HG02588 (cell line): ENCODE data around the gene PDCD11.
A peak's percentile ranks its signal among the peaks of the same experiment; 100 is the strongest.

Source experiments
- ATAC-seq: cut with Tn5 transposase; IDR thresholded peaks from one replicate; pipeline ENCODE4 v1.9.1; 2021; ENCODE audit warnings: mild to moderate bottlenecking, moderate library complexity; ENCODE audit not compliant: unreplicated experiment

PDCD11 gene

DNA sequence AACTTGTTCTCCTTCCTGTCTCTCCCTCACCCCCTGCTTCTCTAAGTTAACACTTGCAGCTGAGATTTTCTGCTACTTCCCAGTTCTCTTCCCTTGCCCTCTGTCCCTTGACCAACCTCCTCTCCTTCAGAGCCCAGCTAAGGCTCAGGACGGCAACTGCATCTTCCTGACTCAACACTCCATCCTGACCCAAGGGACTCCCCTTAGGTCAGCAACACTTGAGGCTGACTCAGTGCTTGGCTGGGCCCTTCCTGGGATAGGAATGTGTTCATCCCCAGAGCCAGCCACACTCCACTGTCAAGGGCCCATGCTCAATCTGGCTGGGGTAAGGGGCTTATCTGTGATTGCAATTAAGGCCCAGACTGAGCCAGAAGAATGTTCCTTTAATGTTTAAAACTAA is 52.3 kb downstream of the PDCD11 start:
- ATAC-seq: no peak

- no peak for ATAC-seq
These were observed 53.0 kb downstream of the PDCD11 start for GRCh38 chr10:103449208-103450144.

GRCh38 chr10:103450201-103450695 is 53.8 kb downstream of the PDCD11 start:
- ATAC-seq: no peak

GRCh38 chr10:103451091-103451813 is 54.8 kb downstream of the PDCD11 start:
- ATAC-seq: no peak

- ATAC-seq: peak; percentile 65
These were observed 55.5 kb downstream of the PDCD11 start, which contains the start of gene CALHM2 for GRCh38 chr10:103451831-103452505. Gene CALHM2, minus strand, starts transcription at chr10:103452370. Its CDS starts 2,429 bp downstream, at chr10:103449941.

DNA sequence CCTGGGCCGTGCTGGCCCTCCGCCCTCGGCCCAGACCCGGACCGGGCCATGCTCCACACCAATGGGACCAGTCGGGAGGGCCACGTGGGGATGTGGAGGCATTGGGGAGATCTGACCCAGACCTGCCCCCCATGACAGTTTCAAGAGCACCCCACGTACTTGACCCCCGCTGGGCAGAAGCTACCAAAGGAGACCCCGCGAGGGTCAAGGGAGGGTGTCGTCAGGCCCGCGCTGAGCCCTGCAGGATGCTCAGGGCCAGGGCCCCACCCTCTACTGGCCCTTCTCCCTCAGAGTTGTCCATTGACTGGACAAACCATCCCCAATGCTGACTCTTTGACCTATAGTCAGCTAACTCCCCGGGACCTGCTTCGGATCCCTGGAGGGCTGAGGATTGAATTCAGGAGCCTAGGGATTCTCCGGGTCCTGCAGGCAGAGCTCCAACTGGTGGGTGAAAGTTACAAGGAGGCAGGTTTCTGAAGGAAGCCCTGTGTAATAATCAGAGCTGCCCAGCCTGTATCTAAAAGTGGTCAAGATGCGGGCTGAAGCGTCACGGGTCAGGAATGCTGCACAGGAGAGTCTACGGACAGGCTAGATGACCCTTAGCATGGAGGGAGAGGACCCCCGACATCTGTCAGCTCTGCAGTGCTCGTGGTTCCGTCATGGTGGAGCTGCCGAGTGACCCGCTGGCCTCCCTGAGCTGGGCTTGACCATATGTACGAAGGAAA is 56.2 kb downstream of the PDCD11 start:
- ATAC-seq: no peak

DNA sequence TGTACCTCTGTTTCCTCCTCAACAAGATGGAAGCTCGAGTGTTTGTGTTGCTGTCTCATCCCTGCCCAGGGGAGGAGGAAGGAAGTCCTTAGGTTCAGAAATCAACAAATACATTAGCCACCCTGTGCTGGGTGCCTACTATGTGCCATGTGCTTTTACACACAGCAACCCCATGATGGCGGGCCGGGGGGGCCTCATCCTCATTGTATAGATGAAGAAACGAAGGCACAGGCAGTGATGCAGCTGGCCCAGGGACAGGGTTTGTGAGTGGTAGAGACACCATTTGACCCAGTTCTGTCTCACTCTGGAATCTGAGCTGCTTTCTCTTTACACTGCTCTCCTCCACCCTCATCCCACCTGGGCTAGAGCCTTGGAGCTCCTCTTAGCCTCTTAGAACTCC is 57.6 kb downstream of the PDCD11 start:
- no peak for ATAC-seq

GRCh38 chr10:103455235-103455634 is 58.8 kb downstream of the PDCD11 start:
- no peak for ATAC-seq

DNA sequence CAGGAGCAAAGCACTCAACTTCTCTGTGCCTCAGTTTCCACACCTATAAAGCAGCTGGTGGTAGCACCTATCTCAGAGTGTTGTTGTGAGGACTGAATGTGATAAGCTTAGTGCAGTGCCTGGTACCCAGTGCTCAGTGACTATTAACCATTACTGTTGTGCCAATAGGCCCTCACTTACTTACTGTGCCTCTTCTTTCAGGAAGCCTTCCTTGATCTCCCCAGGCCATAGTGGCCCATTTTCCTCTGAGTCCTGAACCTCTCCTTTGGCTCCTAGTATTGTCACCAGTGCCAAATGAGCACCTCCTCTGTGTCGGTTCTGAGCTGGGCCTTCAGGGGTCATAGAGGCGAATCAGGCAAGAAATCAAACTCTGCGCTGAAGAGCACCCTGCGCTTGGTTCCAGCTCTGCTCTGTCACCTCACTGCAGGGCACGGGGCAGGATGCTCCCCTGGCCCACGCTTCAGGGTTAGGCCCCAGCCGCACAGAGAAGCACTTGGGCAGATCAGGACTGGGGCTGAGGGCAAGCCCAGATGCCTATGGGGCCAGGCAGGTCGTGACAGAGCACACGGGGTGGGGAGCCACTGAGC is 59.7 kb downstream of the PDCD11 start:
- no peak for ATAC-seq

GRCh38 chr10:103457176-103457712 is 60.8 kb downstream of the PDCD11 start:
- no peak for ATAC-seq

- no peak for ATAC-seq
These were observed 61.6 kb downstream of the PDCD11 start for GRCh38 chr10:103457896-103458583.

DNA sequence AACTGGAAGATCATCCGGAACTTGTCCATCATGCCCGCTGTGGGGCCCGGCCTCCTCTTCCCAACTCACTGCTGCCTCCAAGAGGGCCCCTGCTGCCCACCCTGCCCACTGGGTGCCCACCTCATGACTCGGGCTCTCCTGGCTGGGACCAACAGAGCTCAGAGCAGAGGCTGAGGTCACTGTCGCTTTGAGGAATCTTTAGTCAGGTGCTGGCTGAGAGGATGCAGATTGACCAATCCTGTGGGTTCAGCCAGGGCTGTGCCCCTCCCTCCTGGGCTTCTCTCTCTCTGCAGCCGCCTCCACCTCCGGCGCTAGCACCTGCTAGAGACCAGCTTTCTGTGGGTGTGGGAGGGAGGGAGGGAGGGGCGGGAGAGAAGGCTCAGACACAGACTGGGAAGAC is 62.3 kb downstream of the PDCD11 start, which contains the start of gene CALHM1:
Gene CALHM1 (minus strand): TSS at position 181 of the 400 bp plus-strand sequence. CDS start 149 bp downstream, at position 32.
- peak; percentile 70 for ATAC-seq

- no peak for ATAC-seq
These were observed 63.2 kb downstream of the PDCD11 start for GRCh38 chr10:103459615-103460014.

- ATAC-seq: no peak
These were observed 67.1 kb downstream of the PDCD11 start for GRCh38 chr10:103463499-103463898.

- no peak for ATAC-seq
These were observed 69.2 kb downstream of the PDCD11 start for GRCh38 chr10:103465411-103466179.

GRCh38 chr10:103466734-103467133 is 70.3 kb downstream of the PDCD11 start:
- ATAC-seq: no peak

DNA sequence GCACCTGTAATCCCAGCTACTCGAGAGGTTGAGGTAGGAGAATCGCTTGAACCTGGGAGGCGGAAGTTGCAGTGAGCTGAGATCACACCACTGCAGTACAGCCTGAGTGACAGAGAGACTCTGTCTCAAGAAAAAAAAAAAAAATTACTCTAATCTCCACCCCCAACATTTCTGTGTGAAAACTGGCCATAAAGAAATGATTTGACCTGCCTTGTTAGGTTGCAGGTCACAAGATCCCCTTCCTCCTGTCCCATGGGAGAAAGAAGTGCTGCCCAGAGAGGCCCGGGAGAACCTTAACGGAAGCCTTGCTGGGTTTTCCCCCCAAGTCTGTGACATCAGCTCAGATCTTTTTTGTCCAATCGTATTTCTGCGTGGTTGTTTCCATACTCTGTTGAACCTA is 71.0 kb downstream of the PDCD11 start:
- peak; percentile 30 for ATAC-seq

GRCh38 chr10:103469201-103469600 is 72.8 kb downstream of the PDCD11 start:
- no peak for ATAC-seq
